GM10248 (cell line): ENCODE results near the gene HBA1.

Experiments
- CTCF ChIA-PET: fragments of 300-600 bp; sonication (Branson Sonifier 250); formaldehyde crosslinking; extraction: SDS; loops from one replicate; lab custom pipeline; 2021; ENCODE audit warnings: antibody characterized with exemption; lab: Yijun Ruan, JAX
- POLR2A ChIA-PET: fragments of 350-650 bp; sonication (Branson Sonifier 250); formaldehyde crosslinking; extraction: SDS; loops from one replicate; lab custom pipeline; 2020; ENCODE audit warnings: antibody characterized with exemption; lab: Yijun Ruan, JAX
- DNase-seq: peaks from one replicate; pipeline ENCODE4 v3.0.0; 2012; ENCODE audit errors: extremely low spot score
- CTCF ChIP-seq: IDR thresholded peaks from 2 replicates; pipeline ENCODE4 v1.5.1; 2012; ENCODE audit warnings: mild to moderate bottlenecking, low read depth; ENCODE audit errors: extremely low read depth, missing control alignments, control extremely low read depth

HBA1 gene

GRCh38 chr16:187330-187729, 10.8 kb downstream of the HBA1 start:
- DNase-seq, result no peak
- TF ChIP-seq CTCF, result no peak
- ChIA-PET POLR2A (no interaction called here), CTCF (interaction anchor here (1.0 to 1.5 kb wide), 3 partner anchors 70 to 122 kb away, joined by 3 to 7 read pairs (median 4); no protein-coding TSS in a partner anchor)

- ChIA-PET CTCF (interaction anchor here (1.1 kb wide), 1 partner anchor 19 kb away, joined by 3 read pairs; no protein-coding TSS in a partner anchor), POLR2A (interaction anchor here (0.5 kb wide), 1 partner anchor 36 kb away, joined by 4 read pairs; no protein-coding TSS in a partner anchor)
- peak; percentile 19 for TF ChIP-seq CTCF
- no peak for DNase-seq
Measured at GRCh38 chr16:188674-189073, 12.2 kb downstream of the HBA1 start.

DNA sequence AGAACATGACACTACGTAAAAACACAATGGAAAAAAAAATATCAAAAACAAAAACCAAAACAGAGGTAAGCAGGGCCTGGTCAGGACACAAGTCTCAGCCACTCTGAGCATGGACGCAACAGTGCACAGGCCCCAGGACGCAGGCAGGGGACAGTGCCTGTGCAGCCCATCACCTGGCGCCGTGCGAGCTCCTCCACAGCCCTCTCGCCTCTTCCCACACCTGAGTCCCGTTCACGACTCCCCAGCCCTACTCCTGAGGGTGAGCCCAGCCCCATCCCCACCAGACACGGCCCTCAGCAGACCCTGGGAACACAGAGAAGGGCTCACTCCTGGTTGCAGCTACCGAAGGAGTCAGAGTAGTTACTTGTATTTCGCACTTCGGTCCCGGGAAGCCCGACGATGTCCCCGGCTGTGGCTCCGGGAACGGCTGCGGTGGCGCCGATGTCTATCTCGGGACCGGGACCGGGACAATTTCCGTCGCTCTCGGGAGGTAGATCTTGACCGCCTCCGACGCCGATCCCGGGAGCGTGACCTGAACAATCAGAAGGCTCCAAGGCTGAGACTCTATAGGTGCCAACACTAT, 13.2 kb downstream of the HBA1 start:
- CTCF ChIA-PET, result interaction anchor here (2.6 kb wide), 1 partner anchor 8 kb away, joined by 11 read pairs; no protein-coding TSS in a partner anchor
- no peak for TF ChIP-seq CTCF
- POLR2A ChIA-PET, result no interaction called here
- DNase-seq, result no peak

GRCh38 chr16:191831-192230, 15.4 kb downstream of the HBA1 start:
- CTCF ChIA-PET, result interaction anchor here (1.2 to 2.6 kb wide), 6 partner anchors 10 to 161 kb away, joined by 3 to 11 read pairs (median 6); no protein-coding TSS in a partner anchor
- no peak for DNase-seq
- TF ChIP-seq CTCF, result no peak
- POLR2A ChIA-PET, result no interaction called here

DNA sequence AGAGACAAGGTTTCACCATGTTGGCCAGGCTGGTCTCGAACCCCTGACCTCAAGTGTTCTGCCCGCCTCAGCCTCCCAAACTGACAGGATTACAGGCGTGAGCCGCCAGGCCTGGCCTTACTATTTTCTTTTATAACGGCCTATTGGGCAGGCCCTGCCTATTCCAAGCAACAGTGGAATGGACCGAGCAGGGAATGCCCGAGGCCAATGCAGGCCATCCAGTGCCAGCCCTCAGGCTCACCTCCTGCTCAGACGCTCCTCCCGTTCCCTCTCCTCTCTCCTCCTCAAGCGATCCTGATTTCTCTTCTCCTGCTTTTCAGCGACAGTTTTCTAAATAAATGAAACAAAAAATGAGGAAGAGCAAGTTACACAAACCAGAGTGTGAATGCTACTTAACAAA, 16.2 kb downstream of the HBA1 start:
- POLR2A ChIA-PET, result no interaction called here
- CTCF ChIA-PET, result interaction anchor here (1.1 to 2.6 kb wide), 6 partner anchors 11 to 127 kb away, joined by 3 to 11 read pairs (median 6); no protein-coding TSS in a partner anchor
- no peak for DNase-seq
- no peak for TF ChIP-seq CTCF

GRCh38 chr16:193441-193840, 17.0 kb downstream of the HBA1 start:
- CTCF ChIA-PET, result interaction anchor here (1.1 to 2.2 kb wide), 5 partner anchors 12 to 128 kb away, joined by 3 to 7 read pairs (median 4); no protein-coding TSS in a partner anchor
- DNase-seq, result no peak
- TF ChIP-seq CTCF, result no peak
- POLR2A ChIA-PET, result no interaction called here
